ENCODE measurements around the gene NUDT14.

GRCh38 chr14:105141026-105141425 is 40.1 kb downstream of the NUDT14 start:
- TF ChIP-seq CTCF (IDR thresholded peaks at IDR 0.05), result no peak
- TF ChIP-seq REST (IDR thresholded peaks at IDR 0.05; ENCODE audit: insufficient read depth in 1 of 2, low read depth in 2 of 2, low read length in 1 of 2), result no peak
